GM12874 (cell line): ENCODE measurements around the gene TBL3.
A peak's percentile ranks its signal among the peaks of the same experiment; 100 is the strongest.

Source experiments
- TF ChIP-seq, protein P1 (sequence below): IDR thresholded peaks from 2 replicates; pipeline ENCODE4 v1.5.1; 2011; ENCODE audit warnings: low read depth, mild to moderate bottlenecking, control low read depth, low read length, moderate library complexity; ENCODE audit not compliant: insufficient read depth

Gene TBL3

DNA sequence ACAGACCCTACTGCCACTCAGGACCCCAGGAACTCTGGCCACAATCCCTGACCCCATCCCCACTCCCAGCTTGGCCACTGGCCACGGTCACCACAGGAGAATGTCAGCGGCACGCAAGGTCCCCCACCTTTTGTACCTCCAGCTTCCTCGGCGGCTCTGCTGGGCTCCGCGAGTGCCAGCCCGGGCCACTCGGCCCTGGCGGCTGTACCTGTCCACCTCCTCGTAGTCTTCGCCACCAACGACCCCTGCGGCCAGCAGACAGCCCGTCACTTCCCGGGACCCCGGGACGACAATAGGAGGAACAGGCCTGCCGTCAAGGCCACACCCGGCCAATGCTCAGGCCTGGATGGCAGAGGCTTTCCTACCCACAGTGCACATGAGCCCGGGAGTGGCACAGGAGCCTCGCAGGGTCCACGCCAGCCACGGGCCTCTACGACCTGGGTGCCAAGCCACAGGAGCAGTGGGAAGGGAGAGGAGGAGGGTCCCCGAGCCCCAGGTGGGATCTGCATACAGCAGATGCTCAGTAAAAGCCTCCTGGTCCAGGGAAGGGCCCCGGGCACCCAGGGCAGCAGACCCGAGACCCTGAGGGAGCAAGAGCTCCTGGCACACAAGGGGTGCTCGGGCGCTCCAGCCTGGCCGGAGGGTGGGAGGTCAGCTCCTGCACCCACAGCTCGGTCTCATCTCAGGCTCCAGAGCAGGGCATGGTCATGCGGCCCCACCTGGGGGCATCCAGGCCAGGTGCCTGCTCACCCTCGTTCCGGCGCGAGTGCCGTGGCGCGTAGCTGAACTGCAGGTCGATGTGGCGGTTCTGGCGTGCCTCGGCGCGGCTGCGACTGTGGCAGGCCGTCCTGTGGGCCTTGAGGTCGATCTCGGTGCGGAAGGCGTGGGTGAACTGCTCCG is 29.9 kb downstream of the TBL3 start:
- TF ChIP-seq, protein P1, sequence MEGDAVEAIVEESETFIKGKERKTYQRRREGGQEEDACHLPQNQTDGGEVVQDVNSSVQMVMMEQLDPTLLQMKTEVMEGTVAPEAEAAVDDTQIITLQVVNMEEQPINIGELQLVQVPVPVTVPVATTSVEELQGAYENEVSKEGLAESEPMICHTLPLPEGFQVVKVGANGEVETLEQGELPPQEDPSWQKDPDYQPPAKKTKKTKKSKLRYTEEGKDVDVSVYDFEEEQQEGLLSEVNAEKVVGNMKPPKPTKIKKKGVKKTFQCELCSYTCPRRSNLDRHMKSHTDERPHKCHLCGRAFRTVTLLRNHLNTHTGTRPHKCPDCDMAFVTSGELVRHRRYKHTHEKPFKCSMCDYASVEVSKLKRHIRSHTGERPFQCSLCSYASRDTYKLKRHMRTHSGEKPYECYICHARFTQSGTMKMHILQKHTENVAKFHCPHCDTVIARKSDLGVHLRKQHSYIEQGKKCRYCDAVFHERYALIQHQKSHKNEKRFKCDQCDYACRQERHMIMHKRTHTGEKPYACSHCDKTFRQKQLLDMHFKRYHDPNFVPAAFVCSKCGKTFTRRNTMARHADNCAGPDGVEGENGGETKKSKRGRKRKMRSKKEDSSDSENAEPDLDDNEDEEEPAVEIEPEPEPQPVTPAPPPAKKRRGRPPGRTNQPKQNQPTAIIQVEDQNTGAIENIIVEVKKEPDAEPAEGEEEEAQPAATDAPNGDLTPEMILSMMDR, result no peak

DNA sequence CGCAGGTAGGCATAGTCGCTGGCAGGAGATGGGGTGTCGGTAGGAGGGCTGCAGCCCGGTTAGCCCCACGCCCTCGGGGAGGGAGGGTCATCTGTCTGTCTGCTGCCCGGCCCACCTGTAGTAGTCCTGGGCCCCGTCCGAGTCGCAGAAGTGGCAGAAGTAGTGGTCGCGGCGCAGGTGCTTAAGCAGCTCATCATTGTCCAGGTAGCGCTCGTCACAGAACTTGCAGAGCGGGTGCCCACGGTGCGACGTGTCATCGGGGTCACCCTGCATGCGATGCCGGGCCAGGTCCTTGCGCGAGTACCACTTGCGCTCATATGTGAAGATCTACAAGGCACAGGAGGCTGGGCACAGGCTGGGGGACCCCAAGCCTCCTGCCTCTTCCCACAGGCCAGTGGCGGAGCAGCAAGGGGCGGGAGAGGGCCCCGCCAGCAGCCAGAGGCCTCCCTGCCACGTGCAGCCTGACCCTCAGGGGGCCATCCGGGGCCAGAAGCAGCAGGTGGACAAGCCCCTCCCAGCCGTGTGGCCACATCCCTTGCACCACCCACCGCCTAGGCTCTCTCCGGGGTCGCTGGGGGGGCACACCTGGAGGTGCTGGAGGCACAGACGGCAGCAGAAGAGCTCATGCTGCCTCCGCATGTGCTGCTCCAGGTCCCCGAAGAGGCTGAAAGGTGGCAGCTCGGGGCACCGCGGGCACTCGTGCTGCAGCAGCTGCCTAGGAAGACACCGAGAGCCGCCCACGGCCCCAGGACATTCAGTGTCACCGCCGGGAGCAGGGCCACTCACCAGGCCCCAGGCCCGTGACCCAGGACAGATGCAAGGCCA is 30.8 kb downstream of the TBL3 start:
- TF ChIP-seq, protein P1, result no peak

DNA sequence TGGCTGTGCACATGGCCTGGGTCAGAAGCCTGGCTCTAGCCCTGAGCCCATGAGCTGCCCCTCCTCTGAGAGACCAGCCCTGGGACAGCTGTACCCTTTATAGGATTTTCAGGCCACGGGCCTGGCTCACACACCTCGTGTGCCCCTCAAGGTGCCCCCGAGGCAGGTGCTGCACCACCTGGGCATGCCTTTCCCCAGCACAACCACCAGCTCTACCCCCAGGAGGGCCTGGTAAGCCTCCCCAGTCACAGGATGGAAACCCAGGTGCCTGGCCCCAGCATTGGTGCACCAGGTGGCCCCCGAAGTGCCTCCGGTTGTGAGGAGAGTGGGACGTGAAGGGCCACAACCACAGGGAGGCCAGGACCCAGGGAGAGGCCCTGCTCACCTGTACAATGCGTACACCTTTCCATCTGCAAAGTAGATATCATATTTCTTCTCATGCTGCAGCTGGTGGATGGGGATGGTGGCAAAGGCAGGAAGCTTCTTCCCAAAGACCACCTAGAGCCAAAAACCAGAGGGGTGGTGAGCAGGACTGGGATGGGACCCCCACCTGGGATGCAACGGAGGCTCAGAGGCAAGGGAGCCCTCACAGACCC is 31.5 kb downstream of the TBL3 start:
- TF ChIP-seq, protein P1, result no peak

DNA sequence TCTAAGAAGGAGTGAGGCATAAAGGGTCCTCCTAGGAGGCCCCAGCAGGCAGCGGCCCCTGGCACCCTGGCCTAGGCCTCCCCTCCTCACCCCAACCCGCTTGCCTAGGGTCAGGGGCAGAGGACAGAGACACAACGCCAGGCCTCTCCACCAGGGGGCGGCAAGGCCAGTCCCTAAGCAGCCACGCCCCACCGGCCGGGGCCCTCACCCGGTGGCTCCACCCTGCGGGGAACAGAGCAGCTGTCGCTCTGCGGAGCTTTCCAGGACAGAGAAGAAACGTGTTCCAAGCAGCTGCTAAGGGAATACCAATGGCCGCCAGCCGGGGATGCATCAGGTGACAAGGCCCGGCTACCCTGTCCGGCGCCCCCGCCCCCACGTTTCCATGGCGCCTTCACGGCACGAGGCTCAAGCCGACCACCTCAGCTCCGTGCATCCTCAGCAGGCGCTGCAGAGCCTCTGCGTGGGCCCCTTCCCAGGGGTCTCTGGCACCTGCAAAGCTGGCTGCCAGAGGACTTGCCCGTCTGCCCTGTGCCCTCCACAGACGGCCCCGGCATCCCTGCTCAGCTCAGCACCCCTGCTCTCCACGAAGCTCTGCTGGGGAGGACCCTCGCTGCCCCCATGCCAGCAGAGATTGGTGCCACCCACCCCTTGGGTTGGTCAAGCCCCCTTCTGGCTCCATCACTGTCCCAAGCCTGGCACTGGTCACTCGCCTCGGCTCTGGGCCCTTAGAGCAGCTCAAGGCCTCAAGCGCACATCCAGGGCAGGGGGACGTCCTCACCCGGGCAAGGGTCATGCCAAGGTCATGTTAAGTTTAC is 32.2 kb downstream of the TBL3 start:
- TF ChIP-seq, protein P1, result peak; percentile 98

DNA sequence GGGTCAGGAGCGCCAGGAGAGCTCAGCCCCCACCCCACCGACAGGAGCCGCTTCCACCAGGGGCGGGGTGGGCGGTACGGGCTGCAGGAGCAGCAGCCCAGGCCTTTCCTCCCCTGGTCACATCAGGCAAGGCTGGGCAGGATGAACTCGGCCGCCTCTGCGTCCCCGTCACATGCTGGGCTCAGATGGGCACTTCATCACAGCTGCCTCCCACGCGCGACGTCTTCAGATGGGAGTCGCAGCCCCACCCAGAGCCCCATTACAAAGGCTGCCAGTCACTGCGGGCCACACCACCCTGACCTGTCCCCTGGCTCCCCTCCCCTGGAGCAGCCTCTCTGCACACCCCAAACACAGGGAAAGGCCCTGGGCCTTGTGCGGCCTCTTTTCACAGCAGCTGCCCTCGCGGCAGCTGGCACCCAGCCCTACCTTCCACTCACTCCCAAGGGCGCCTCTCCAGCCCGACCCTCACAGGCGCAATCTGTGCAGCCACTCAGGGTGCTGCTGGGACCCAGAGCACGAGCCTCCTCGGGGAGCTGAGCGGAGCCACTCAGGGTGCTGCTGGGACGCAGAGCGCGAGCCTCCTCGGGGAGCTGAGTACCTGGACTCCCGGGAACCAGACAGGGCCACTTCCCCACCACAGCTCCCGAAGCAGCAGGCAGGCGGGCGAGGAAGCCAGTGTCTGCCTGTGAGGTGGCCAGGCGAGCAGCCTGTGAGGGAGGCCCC is 33.1 kb downstream of the TBL3 start:
- TF ChIP-seq, protein P1, result no peak

DNA sequence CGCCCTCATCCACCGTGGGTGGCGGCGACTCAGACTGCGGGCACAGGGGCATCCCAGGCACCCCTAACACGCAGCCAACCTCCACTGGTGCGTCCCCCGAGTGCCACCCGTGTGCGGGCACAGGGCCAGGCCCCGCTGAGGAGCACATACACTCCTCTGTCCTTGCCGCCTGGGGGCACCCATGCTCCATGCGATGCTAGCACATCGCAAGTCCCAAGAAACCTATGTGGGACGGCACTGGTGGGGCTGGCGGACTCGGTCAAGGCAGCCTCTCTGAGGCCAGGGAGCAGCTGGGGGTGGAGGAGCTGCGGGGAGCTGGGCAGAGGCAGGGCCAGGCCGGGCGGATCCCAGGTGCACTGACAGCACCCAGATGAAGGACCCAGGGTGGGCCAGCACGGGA is 33.8 kb downstream of the TBL3 start:
- TF ChIP-seq, protein P1, result peak; percentile 16; the same call in 1 of the 2 replicates
